ENCODE results near the gene AURKAIP1. TPM values are rescaled to one million over a fixed set of nuclear protein-coding genes. Genes with fewer than 3 reads are reported as not detected.
"Not testable (repeated sequence)": the region's sequence is repeated elsewhere in the genome, so short reads cannot be mapped to it uniquely, and the experiment has no call there.

Gene AURKAIP1
- total RNA-seq, 1 donor from 2014 or later: 106 TPM

- DNase-seq: no peak
Measured at GRCh38 chr1:1406101-1406820, 31.3 kb upstream of the AURKAIP1 start.

- no peak for DNase-seq
Measured at GRCh38 chr1:1403653-1404052, 28.6 kb upstream of the AURKAIP1 start.

- not testable (repeated sequence) for DNase-seq
Measured at GRCh38 chr1:1402901-1403392, 27.9 kb upstream of the AURKAIP1 start.

- peak; percentile 84 for DNase-seq
Measured at GRCh38 chr1:1402072-1402900, 27.3 kb upstream of the AURKAIP1 start.

GRCh38 chr1:1401457-1402010 lies 26.5 kb upstream of the AURKAIP1 start:
- no peak for DNase-seq

GRCh38 chr1:1400576-1401456 lies 25.8 kb upstream of the AURKAIP1 start:
- no peak for DNase-seq

GRCh38 chr1:1399872-1400575 lies 25.0 kb upstream of the AURKAIP1 start:
- DNase-seq: peak; percentile 43

- peak; percentile 99 for DNase-seq
Measured at GRCh38 chr1:1399187-1399871, 24.3 kb upstream of the AURKAIP1 start, which contains the start of gene CCNL2. CCNL2 (minus strand) TSS chr1:1399335; CDS start chr1:1399306, 29 bp downstream.

GRCh38 chr1:1398677-1399186 lies 23.7 kb upstream of the AURKAIP1 start:
- no peak for DNase-seq

- DNase-seq: peak; percentile 55
Measured at GRCh38 chr1:1397839-1398523, 23.0 kb upstream of the AURKAIP1 start.

- no peak for DNase-seq
Measured at GRCh38 chr1:1395166-1395565, 20.2 kb upstream of the AURKAIP1 start.

GRCh38 chr1:1394116-1394515 lies 19.1 kb upstream of the AURKAIP1 start:
- no peak for DNase-seq

GRCh38 chr1:1393428-1393827 lies 18.4 kb upstream of the AURKAIP1 start:
- no peak for DNase-seq

GRCh38 chr1:1393014-1393413 lies 18.0 kb upstream of the AURKAIP1 start:
- no peak for DNase-seq

- no peak for DNase-seq
Measured at GRCh38 chr1:1391225-1391624, 16.2 kb upstream of the AURKAIP1 start.

GRCh38 chr1:1390675-1391074 lies 15.7 kb upstream of the AURKAIP1 start:
- no peak for DNase-seq

- no peak for DNase-seq
Measured at GRCh38 chr1:1388078-1388472, 13.1 kb upstream of the AURKAIP1 start.

GRCh38 chr1:1387098-1388077 lies 12.4 kb upstream of the AURKAIP1 start:
- DNase-seq: no peak

GRCh38 chr1:1385931-1386330 lies 10.9 kb upstream of the AURKAIP1 start:
- DNase-seq: no peak
